ENCODE measurements around the gene TTC21B. TPM values are rescaled to one million over a fixed set of nuclear protein-coding genes. Genes with fewer than 3 reads are reported as not detected.

Gene TTC21B
- total and polyA plus RNA-seq, 2 of the 8 experiments (the other 6 are each of a cell fraction or from before 2014, with no cell fraction given): 6.9 to 20.8 TPM

DNA sequence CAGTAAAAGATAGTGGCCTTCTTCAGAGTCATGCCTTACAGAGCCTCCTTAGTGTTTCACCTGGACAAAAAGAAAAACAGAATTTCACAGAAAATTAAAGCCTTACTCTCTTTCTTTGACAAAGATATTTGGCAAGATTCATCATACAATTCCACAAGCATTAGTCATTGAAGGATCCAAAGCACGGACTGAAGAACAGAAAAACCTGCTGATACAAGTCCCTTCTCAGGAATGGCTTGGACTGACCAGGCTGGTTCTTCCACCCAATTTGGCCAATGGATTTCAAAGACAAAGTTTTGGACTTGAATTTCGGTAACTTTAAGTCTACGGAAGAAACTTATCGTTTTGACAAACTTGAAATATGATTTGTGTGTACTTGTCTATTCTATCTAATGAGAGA lies 120.4 kb downstream of the TTC21B start (continued):
- TF ChIP-seq, protein P1, sequence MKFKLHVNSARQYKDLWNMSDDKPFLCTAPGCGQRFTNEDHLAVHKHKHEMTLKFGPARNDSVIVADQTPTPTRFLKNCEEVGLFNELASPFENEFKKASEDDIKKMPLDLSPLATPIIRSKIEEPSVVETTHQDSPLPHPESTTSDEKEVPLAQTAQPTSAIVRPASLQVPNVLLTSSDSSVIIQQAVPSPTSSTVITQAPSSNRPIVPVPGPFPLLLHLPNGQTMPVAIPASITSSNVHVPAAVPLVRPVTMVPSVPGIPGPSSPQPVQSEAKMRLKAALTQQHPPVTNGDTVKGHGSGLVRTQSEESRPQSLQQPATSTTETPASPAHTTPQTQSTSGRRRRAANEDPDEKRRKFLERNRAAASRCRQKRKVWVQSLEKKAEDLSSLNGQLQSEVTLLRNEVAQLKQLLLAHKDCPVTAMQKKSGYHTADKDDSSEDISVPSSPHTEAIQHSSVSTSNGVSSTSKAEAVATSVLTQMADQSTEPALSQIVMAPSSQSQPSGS (IDR thresholded peaks at IDR 0.05; ENCODE audit: low read length): no peak
- TF ChIP-seq HDAC6 (IDR thresholded peaks at IDR 0.05; ENCODE audit: low read depth, low read length) (no peak), SIX5 (IDR thresholded peaks at IDR 0.05; ENCODE audit: low read depth, low read length) (no peak), RFX5 (IDR thresholded peaks at IDR 0.05; ENCODE audit: borderline replicate concordance, low read depth, low read length) (no peak), GTF2F1 (IDR thresholded peaks at IDR 0.05; ENCODE audit: borderline replicate concordance, low read depth, low read length) (no peak), EZH2 (IDR thresholded peaks at IDR 0.05; ENCODE audit: low read depth, low read length, severe bottlenecking) (no peak), TCF12 (IDR thresholded peaks at IDR 0.05; ENCODE audit: low read depth, low read length) (no peak)
